ENCODE measurements around the gene ACOT8. TPM values are rescaled to one million over a fixed set of nuclear protein-coding genes. Genes with fewer than 3 reads are reported as not detected.
A peak's percentile ranks its signal among the peaks of the same experiment; 100 is the strongest.

ACOT8 gene
- total RNA-seq, 1 experiment from 2014 or later = 37.9 TPM

GRCh38 chr20:45890077-45890984 lies 33.1 kb upstream of the ACOT8 start:
- Mint-ChIP-seq H3K4me1 (ENCODE audit: low read depth, unreplicated experiment) (peaks cover 9% of the 10 kb centered on the region), H3K36me3 (ENCODE audit: insufficient read depth, unreplicated experiment) (peaks cover 38% of the 10 kb centered on the region), H3K4me3 (ENCODE audit: low read depth, unreplicated experiment) (peak overlapping the region; percentile 97), H3K27ac (ENCODE audit: unreplicated experiment) (peak overlapping the region; percentile 95), H3K27me3 (ENCODE audit: unreplicated experiment) (no peaks in the 10 kb centered on the region), H3K9me3 (ENCODE audit: low read depth, unreplicated experiment) (no peaks in the 10 kb centered on the region)
- BruUV-seq (replicated peaks) = TSS peak; percentile 29
- CTCF ChIA-PET = interaction anchor here (0.6 to 1.7 kb wide), 3 partner anchors 9 to 24 kb away, joined by 3 to 8 read pairs (median 3); partner anchors contain the start of gene ZSWIM1
- intact Hi-C loops (cut with micrococcal nuclease; ENCODE audit: unreplicated experiment) = no loop called here
- DNase-seq = no peak
- no peak for TF ChIP-seq CTCF (IDR thresholded peaks at IDR 0.05; ENCODE audit: unreplicated experiment)

GRCh38 chr20:45888681-45889080 lies 31.5 kb upstream of the ACOT8 start:
- CTCF ChIA-PET = interaction anchor here (0.5 kb wide), 1 partner anchor 22 kb away, joined by 3 read pairs; no protein-coding TSS in a partner anchor
- no peak for DNase-seq
- H3K36me3 Mint-ChIP-seq (ENCODE audit: insufficient read depth, unreplicated experiment) = peaks cover 43% of the 10 kb centered on the region
- H3K4me1 Mint-ChIP-seq (ENCODE audit: low read depth, unreplicated experiment) = peaks cover 9% of the 10 kb centered on the region
- no peaks in the 10 kb centered on the region for H3K9me3 Mint-ChIP-seq (ENCODE audit: low read depth, unreplicated experiment)
- H3K4me3 Mint-ChIP-seq (ENCODE audit: low read depth, unreplicated experiment) = no peak overlapping the region
- TF ChIP-seq CTCF (IDR thresholded peaks at IDR 0.05; ENCODE audit: unreplicated experiment) = no peak
- BruUV-seq (replicated peaks) = no TSS peak
- no peaks in the 10 kb centered on the region for H3K27me3 Mint-ChIP-seq (ENCODE audit: unreplicated experiment)
- intact Hi-C loops (cut with micrococcal nuclease; ENCODE audit: unreplicated experiment) = no loop called here
- no peak overlapping the region for H3K27ac Mint-ChIP-seq (ENCODE audit: unreplicated experiment)

- Mint-ChIP-seq H3K9me3 (ENCODE audit: low read depth, unreplicated experiment) (no peaks in the 10 kb centered on the region), H3K4me3 (ENCODE audit: low read depth, unreplicated experiment) (no peak within 1 kb of the TSS), H3K36me3 (ENCODE audit: insufficient read depth, unreplicated experiment) (peaks cover 45% of the 10 kb centered on the region), H3K27me3 (ENCODE audit: unreplicated experiment) (no peaks in the 10 kb centered on the region), H3K4me1 (ENCODE audit: low read depth, unreplicated experiment) (peaks cover 6% of the 10 kb centered on the region), H3K27ac (ENCODE audit: unreplicated experiment) (no peak within 1 kb of the TSS)
- TF ChIP-seq CTCF (IDR thresholded peaks at IDR 0.05; ENCODE audit: unreplicated experiment) = no peak
- CTCF ChIA-PET = no interaction called here
- no peak for DNase-seq
- intact Hi-C loops (cut with micrococcal nuclease; ENCODE audit: unreplicated experiment) = no loop called here
- BruUV-seq (replicated peaks) = no TSS peak
These were observed 30.1 kb upstream of the ACOT8 start, which contains the start of gene SPATA25 for GRCh38 chr20:45887346-45887715. TSS of gene SPATA25 (minus strand) at chr20:45887622. CDS start at chr20:45887590, 32 bp downstream.

- no TSS peak for BruUV-seq (replicated peaks)
- Mint-ChIP-seq H3K27me3 (ENCODE audit: unreplicated experiment) (no peaks in the 10 kb centered on the region), H3K4me1 (ENCODE audit: low read depth, unreplicated experiment) (peaks cover 8% of the 10 kb centered on the region), H3K9me3 (ENCODE audit: low read depth, unreplicated experiment) (no peaks in the 10 kb centered on the region), H3K36me3 (ENCODE audit: insufficient read depth, unreplicated experiment) (peaks cover 45% of the 10 kb centered on the region), H3K27ac (ENCODE audit: unreplicated experiment) (no peak overlapping the region), H3K4me3 (ENCODE audit: low read depth, unreplicated experiment) (no peak overlapping the region)
- intact Hi-C loops (cut with micrococcal nuclease; ENCODE audit: unreplicated experiment) = no loop called here
- CTCF ChIA-PET = no interaction called here
- no peak for TF ChIP-seq CTCF (IDR thresholded peaks at IDR 0.05; ENCODE audit: unreplicated experiment)
- DNase-seq = no peak
These were observed 29.6 kb upstream of the ACOT8 start for GRCh38 chr20:45886590-45887345.

Measured in Calu3 (cell line).